ENCODE data around the gene BCL7A.
A peak's percentile ranks its signal among the peaks of the same experiment; 100 is the strongest.
"Not testable (repeated sequence)": the region's sequence is repeated elsewhere in the genome, so short reads cannot be mapped to it uniquely, and the experiment has no call there.

Gene BCL7A

DNA sequence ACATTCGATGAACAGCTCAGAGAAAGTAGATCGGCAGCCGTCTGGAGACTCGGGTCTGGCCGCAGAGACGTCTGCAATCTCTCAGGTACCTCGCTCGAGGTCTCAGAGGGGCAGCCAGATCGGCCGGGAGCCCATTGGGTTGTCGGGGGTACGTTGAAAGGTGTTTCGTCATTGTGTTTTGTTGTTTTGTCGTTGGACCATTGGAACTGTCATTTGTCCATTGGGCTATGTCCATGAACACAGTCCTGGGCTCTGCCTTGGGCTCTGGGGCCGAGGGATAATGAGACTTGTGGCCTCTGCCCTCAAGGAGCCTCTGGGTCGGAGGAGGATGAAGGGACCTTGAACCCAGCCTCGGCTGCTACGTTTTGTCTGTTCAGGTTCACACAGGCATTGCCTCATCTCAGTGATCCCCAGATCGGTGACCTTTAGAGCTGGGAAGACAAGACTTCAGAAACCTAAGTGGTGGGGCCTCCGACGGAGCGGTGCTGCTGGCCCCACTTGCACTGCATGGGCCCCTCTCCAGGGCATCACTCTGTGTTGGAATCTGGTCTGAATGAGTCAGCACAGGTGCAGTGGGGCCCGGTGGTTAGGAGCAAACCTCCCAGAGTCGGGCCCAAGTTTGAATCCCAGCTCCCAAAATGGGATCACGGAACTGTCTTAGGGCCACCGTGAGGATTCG is 33.3 kb downstream of the BCL7A start:
- DNase-seq (ENCODE audit: low spot score), result no peak

DNA sequence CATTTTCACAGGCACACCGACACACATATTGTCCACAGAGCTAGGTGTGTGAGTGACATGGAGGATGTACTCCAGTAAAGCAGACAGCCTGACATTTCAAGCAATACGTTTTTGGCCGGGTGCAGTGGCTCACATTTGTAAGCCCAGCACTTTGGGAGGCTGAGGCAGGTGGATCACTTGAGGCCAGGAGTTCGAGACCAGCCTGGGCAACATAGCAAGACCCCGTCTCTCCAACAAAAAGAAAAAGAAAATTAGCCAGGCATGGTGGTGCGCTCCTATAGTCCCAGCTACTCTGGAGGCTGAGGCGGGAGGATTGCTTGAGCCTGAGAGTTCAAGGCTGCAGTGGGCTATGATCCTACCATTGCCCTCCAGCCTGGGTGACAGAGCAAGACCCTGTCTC is 34.7 kb downstream of the BCL7A start:
- DNase-seq (ENCODE audit: low spot score), result not testable (repeated sequence)

DNA sequence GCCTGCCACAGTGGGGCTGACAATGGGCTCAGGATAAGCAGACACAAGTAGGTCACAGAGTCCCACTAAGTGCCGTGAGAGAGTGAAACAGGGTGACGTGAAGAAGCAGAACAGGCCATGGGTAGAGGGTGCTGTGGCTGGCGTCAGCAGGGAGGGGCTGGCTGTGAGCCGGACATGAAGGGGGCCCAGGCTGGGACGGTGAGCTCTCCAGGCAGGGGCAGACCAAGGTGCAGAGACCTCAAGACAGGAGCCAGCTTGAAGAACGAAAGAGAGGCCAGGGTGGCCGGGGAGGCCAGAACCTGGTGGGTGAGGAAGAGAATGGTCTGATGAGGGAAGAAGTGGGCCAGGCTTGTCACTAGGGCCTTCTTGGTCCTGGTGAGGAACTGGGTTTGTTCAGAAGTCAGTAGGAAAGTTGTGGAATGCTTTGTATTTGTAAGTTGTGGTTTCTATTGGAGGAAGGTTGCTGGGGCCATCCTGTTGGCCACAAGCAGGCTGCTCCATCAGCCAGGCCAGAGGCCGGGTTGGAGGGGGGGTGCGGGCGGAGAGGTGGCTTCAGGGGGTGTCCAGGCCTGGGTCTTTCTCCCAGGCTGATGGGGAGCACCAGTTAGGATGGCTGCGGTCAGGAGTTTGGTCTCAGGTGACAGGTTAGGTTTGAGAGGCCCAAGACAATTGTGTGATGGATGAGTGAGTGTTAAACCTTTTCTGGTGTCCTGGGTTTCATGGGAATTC is 35.5 kb downstream of the BCL7A start:
- DNase-seq (ENCODE audit: low spot score), result no peak

DNA sequence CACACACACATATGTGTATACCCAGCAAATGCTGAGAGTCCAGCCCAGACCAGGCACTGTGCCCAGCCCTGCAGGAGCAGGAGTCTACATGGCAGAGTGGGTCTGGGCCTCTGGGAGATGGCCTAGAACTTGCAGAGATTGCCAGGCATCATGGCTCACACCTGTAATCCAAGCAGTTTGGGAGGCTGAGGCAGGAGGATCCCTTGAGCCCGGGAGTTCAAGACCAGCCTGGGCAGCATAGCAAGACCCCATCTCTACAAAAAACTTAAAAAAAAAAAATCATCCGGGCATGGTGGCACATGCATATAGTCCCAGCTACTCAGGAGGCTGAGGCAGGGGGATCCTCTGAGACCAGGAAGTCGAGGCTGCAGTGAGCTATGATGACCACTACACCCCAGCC is 36.1 kb downstream of the BCL7A start:
- no peak for DNase-seq (ENCODE audit: low spot score)

DNA sequence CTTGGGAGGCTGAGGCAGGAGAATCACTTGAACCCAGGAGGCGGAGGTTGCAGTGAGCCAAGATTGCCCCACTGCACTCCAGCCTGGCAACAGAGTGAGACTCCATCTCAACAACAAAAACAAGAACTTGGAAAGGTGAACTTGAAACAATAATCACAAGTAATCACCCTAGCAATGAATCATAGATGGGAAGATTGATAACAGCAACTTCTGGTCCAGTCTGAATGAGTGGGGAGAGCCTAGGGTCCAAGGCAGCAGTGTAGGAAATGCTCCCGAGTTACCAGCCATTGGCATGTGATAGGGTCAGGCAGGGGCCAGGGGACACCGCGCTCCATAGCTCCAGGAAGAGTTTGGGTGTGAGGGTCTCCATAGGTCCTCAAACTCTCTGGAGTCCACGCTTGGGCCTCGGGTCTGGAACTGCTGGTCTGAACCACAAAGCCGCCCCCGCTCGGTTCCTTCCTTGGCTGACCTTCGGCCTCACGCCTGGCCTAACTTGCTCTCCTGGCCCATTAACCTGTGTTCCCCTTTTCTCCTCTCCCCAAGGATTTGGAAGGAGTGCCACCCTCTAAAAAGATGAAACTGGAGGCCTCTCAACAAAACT is 37.0 kb downstream of the BCL7A start:
- DNase-seq (ENCODE audit: low spot score), result no peak

DNA sequence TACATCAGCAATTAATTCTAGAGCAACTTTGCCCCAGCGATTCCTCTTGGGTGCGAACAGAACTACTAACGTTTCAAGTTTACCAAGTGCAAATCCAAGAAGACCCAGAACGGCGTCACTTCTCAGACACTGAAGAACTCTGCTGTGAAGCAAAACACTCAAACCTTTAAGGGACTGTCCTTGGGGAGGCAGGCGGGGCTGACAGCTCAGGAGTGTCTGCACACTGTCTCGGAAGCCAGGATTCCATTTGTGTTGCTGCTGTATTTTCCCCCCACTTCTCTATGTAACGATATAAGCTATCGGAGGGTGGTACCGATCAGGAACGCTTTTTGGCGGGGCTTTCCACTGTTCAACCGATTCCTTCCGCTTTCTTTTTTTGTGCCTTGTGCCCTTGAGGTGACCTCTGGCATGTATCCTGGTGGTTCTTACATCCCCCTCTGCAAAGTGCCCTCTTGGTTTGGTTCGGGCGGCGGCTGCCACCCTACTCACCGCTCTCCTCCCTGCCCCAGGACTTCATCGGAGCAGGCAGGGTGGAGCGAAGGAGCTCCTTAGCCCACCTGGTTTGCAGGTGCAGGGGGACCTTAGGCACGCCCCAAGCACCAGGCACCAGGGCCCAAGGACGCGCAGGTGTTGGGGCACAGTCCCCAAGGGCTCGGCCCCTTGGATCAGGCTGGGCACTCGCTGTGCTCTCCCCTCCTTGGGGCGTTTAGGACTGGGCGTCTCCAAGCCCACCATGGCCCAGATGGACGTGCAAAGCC is 37.7 kb downstream of the BCL7A start:
- DNase-seq (ENCODE audit: low spot score), result no peak

DNA sequence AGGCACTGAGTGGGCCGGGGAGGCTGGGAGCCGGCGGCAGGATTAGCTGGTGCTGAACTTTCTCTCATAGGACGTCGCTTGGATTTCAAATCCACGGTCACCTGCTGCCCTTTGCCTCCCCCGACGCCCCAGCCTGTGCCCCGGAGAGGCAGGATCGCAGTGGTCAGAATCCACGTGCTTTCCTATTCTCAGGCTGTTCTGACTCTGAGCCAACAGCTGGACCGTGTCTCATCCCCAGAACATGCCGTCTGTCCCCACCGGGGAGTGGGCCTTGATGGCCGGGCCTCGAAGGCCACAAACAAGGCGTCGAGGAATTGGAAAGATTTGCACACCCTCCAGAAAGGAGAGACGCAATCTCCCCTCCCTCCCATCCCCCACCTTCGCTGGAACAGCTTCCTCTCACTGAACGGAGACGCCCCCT is 38.4 kb downstream of the BCL7A start:
- no peak for DNase-seq (ENCODE audit: low spot score)

DNA sequence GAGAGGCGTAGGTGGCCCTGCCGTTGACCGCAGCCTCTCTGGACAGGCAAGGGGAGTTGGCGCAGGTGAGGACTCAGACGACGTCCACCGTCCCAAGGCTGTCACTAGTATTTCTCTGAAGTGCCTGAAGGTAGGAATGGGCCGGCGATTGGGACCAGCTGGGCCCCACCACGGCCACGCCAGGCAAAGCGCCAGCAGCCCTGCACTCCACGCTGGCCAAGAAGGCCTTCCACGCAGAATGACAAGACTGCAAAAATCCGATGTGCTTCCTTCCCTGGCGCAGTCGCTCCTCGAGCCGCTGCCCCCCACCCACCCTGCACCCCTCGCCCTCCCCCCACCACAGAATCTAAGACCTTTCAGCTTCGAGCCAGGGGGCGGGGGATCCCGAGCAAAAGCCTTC is 39.6 kb downstream of the BCL7A start:
- no peak for DNase-seq (ENCODE audit: low spot score)

DNA sequence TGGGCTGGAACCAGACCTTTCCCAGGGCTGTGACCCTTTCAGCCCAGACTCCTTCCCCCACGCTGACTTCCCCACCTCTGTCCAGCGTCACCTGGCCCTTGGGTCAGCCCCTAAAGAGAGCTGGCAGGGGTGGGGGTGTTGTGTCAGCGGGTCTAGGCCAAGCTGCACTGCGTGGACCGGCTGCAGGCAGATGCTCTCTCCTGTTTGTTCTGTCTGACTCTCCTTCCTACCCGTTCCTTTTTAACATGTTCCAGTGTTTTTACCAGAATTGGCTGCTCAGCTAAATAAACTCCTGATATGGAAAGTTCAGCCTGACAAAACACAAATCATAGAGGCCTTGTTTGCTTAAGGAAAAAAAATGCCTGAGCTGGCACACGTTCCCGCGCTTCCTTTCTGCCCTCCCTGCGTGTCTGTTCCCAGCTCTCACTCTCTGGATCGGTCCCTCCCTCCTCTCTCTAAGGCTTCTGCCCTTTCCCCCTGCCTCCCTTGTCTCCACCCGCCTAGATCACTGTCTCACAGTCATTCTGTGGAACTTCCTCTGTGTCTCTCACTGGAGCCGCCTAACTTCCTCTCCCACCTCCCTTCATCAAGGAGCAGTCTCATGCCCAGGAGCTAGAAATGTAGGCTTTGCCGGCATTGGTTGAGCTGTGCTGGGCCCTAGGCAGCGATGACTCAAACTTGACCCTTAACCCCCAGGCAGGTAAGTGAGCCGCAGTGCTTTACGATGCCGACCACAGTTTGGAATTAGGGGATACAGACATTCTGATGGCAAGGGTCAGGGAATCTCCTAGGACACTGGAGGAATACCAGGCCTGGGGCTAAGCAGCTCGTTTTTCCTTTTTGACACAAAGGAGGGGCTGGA is 41.4 kb downstream of the BCL7A start:
- DNase-seq (ENCODE audit: low spot score), result peak; percentile 52

DNA sequence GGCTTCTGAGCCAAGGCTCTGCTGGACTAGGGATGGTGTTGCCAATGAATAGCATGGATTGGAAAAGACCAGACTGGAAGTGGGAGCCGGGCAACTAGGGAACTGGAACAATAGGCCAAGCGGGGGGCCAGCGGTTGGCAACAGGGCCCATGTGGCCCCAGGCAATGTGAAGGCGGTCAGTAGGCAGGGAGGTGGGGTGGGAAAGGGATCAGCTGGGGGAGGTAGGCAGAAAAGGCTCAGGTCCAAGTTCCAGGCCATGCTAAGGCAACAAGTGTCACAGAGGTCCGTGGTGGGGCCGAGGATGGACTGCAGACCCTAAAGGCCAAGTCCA is 42.0 kb downstream of the BCL7A start:
- DNase-seq (ENCODE audit: low spot score), result no peak

DNA sequence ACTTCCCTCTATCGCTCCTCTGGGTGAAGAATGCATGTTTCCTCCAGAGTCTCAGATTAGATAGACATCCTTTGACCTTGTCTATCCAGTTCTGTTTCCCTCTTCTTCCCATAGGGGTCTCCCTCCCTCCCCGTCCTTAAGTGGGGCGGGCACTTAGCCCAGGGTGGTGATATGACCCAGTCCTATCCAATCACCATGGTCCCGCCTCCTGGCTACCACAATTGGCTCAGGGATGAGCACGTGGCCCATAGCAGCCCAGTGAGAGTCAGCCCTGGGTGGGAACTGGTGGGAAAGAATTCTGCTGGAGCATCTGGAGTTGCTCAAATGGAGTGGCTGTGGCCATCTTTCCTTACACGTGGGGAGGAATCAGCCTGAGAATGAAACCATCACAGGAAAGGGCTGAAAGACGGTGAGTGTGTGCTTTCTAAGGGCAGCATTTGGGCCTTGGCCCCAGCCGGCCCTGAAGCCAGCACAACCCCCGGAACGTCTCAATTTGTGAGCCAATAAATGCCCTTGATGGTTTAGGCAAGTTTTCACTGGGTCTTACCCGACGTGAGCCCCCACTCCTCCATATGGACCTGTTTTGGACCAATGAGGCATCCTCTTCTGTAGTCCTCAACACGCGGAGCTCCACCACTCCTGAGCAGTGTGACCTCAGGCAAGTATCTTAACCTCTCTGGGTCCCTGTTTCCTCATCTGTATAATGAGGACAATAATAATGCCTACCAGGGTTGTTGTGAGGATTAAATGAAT is 42.5 kb downstream of the BCL7A start:
- peak; percentile 84 for DNase-seq (ENCODE audit: low spot score)

DNA sequence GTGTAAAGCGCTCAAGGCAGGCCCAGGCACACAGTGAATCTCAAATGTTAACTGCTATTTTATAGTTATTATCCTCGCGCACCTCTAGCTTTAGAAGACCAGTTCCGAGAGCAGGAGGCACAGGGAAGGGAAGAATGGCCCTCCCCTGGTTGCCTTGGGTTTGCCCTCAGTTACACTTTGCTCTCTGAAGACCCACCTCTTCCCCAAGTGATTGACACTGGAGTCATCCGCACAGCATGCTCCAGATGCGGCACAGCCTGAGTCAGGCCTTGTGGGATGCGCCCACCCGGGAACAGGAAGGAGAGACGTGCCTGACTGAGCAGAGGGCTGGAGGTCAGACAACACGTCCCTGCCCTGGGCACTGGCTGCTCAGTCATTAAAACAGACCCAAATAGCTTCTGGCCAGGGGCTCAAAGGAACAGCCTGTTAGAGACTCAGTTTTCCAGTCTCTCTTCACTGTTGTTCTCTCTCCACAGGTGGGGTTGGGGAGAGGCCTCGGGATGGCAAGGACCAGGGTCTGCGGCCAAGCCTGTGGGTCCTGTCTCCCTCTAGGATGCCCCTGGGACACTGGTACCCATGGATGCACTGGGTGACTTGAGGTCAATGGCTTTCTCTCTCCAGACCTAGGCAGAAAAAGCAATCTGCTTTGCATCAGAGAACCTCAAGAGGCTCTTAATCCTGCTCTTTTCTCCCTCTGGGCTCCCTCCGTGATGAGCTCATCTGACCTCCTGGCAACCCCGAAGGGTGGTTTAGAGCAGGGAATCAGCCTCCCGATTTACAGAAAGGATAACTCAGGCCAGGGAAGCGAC is 43.3 kb downstream of the BCL7A start:
- DNase-seq (ENCODE audit: low spot score), result peak; percentile 81

DNA sequence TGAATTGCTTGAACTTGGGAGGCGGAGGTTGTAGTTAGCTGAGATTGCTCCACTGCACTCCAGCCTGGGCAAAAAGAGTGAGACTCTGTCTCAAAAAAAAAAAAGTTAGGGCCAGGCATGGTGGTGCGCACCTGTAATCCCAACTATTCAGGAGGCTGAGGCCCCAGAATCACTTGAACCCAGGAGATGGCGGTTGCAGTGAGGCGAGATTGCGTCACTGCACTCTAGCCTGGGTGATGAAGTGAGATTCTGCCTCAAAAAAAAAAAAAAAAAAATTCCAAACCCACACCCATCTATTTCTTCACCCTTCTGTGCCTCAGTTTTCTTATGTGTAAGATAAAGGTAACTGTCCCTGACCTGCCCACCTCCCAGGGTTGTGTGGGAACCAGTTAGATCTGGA is 45.9 kb downstream of the BCL7A start:
- DNase-seq (ENCODE audit: low spot score), result no peak

DNA sequence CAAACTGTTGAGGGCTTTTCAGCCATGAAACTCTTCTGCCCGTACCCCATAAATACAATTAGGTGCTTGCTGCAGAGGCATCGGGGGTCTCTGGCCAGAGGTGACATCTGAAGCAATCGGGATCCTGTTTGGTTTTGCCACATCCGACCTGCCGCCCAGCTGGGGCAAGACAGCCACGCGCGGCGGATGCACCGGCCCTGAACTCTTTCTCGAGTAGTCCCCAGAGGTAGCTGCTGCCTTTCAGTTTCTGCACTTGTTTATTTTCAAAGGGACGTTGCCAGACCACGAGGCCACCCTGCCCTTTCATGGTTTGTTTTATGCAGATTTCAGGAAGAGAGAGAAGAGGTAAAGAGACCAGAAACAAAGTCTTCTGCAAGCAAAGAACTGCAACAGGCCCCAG is 46.3 kb downstream of the BCL7A start:
- DNase-seq (ENCODE audit: low spot score), result no peak

DNA sequence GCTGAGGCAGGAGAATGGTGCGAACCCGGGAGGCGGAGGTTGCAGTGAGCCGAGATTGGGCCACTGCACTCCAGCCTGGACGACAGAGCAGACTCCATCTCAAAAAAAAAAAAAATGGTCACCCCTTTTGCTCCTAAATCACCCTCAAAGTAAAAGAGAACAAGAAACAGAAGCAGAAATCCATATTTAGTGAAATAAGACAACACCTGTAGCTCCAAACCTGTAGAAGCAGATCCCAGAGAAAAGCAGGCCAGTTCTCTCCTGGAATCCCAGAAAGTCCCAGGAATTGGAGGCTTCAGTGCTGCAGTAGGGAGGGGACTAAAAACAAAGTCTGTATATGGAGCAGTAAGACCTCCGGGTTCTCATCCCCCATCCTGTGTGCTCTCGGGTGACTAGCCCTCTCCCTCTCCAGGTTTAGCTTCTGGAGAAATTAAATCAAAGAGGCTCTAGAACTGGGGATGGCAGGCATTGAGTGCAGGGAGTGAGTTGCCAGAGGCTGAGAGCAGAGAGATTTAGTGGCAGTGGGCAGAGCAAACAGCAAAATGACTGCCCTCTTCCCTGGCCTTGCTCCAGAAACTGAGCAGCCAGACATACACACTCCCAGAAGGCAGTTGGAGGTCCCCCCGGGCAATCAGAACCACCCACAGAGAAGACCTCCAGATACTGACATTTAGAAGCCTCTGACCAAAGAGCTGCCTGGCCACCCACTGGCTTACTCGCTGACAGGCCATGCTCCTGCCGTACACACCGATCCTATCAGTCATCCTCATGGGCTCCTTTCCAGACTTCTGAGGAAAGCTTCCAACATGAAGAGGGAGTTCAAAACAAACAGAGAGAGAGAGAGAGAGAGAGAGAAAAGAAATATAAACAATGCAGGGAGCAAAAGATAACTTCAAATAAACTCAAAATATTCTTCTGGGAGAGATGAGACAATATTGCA is 50.6 kb downstream of the BCL7A start:
- peak; percentile 84 for DNase-seq (ENCODE audit: low spot score)

DNA sequence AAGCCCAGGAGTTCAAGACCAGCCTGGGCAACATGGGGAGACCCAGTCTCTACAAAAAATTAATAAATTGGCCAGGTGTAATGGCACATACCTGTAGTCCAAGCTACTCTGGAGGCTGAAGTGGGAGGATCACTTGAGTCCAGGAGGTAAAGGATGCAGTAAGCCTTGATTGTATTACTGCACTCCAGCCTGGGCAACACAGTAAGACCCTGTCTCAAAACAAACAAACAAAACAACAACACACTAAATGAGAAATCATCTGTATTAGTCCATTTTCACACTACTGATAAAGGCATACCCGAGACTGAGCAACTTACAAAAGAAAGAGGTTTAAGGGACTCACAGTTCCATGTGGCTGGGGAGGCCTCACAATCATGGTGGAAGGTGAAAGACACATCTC is 52.1 kb downstream of the BCL7A start:
- DNase-seq (ENCODE audit: low spot score), result no peak

DNA sequence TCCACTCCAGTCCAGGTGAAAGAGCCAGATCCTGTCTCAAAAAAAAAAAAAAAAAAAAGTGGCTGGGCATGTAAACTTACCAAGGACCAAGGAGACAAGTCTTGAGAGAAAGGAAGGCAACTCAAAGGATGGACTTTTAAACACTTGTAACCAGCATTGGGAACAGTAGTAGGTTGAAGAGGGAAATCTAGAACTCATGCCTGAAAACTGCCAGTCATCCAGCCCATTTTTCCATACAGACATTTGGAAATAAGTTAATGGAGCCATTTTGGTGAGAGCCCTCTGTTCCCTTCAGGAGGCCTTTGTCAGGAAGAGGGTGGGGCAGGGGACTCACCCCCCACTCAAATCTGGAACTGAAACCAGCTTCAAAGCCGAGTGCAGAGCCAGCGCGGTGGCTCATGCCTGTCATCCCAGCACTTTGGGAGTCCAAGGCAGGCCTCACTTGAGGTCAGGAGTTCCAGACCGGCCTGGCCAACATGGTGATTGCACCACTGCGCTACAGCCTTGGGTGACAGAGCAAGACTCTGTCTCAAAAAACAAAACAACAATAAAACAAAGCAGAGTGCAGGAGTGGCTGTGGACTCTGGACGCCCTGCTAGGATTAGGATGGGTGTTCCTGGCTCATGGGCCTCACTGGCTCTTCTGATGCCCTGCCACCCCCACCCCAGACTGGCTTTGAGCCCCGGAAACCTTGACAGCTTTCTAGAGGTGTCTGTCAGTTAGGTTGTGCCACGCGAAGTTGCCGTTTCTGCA is 55.2 kb downstream of the BCL7A start:
- no peak for DNase-seq (ENCODE audit: low spot score)
